ENCODE results near the gene ZNF518B. TPM values are rescaled to one million over a fixed set of nuclear protein-coding genes. Genes with fewer than 3 reads are reported as not detected.

Gene ZNF518B
- polyA plus RNA-seq, 2 of the 4 experiments (the other 2 are of a cell fraction): 5.1 to 10.8 TPM

GRCh38 chr4:10492464-10492863, 35.2 kb upstream of the ZNF518B start:
- POLR2A ChIA-PET: no interaction called here
- 28% methylated on average over 11 of the region's 11 CpGs for WGBS (ENCODE audit: missing lambda C conversion rate)
- DNase-seq (ENCODE audit: low read depth in 1 of 2, low spot score in 1 of 2) (no peak), FAIRE-seq (no peak), ATAC-seq (no peak)
- H3K4me2 ChIP-seq: no peak overlapping the region
- CTCF ChIA-PET: no interaction called here
- H3K4me1 ChIP-seq: no peaks in the 10 kb centered on the region
- TF ChIP-seq RARB (CRISPR knock-in tag; IDR thresholded peaks at IDR 0.05) (no peak), SREBF2 (IDR thresholded peaks at IDR 0.05) (no peak), ZC3H11A (IDR thresholded peaks at IDR 0.05) (no peak), ESRRA (IDR thresholded peaks at IDR 0.05; ENCODE audit: borderline replicate concordance, low read length) (no peak), GATA3 (IDR thresholded peaks at IDR 0.05; ENCODE audit: borderline replicate concordance) (no peak), MAX (IDR thresholded peaks at IDR 0.05) (no peak), SMC3 (IDR thresholded peaks at IDR 0.05) (no peak), REST (IDR thresholded peaks at IDR 0.05) (no peak), BHLHE40 (IDR thresholded peaks at IDR 0.05; ENCODE audit: low read depth, low read length) (no peak), RFX5 (IDR thresholded peaks at IDR 0.05) (no peak), POLR2A (IDR thresholded peaks at IDR 0.05; ENCODE audit: low read length) (no peak), HOXB5 (CRISPR knock-in tag; IDR thresholded peaks at IDR 0.05) (no peak)
- H3K4me3 ChIP-seq: no peak overlapping the region
- H3K27ac ChIP-seq: no peak overlapping the region
- H3K9me3 ChIP-seq: no peaks in the 10 kb centered on the region

- no peaks in the 10 kb centered on the region for H3K9me3 ChIP-seq
- TF ChIP-seq HOXB5 (CRISPR knock-in tag; IDR thresholded peaks at IDR 0.05) (no peak), RNF2 (IDR thresholded peaks at IDR 0.05; ENCODE audit: borderline replicate concordance, low read depth) (no peak), ZNF302 (CRISPR knock-in tag; IDR thresholded peaks at IDR 0.05) (no peak), TFCP2L1 (CRISPR knock-in tag; IDR thresholded peaks at IDR 0.05) (no peak)
- POLR2A ChIA-PET: no interaction called here
- DNase-seq (ENCODE audit: low read depth in 1 of 2, low spot score in 1 of 2) (no peak), FAIRE-seq (no peak), ATAC-seq (no peak)
- no peaks in the 10 kb centered on the region for H3K4me1 ChIP-seq
- WGBS (ENCODE audit: missing lambda C conversion rate): 40% methylated on average over 3 of the region's 3 CpGs
- CTCF ChIA-PET: no interaction called here
- H3K4me2 ChIP-seq: no peak overlapping the region
- no peak overlapping the region for H3K4me3 ChIP-seq
- H3K27ac ChIP-seq: no peak overlapping the region
Observed at GRCh38 chr4:10491401-10491800, 34.2 kb upstream of the ZNF518B start.

- POLR2A ChIA-PET: no interaction called here
- TF ChIP-seq FOSB (CRISPR knock-in tag; IDR thresholded peaks at IDR 0.05) (no peak), CHD4 (IDR thresholded peaks at IDR 0.05; ENCODE audit: borderline replicate concordance) (no peak), MAX (IDR thresholded peaks at IDR 0.05) (no peak), BCL3 (IDR thresholded peaks at IDR 0.05) (no peak), HOXB5 (CRISPR knock-in tag; IDR thresholded peaks at IDR 0.05) (no peak), MAZ (IDR thresholded peaks at IDR 0.05; ENCODE audit: borderline replicate concordance, low read depth, low read length) (no peak), HDAC2 (IDR thresholded peaks at IDR 0.05) (no peak), GATA3 (IDR thresholded peaks at IDR 0.05; ENCODE audit: borderline replicate concordance) (no peak), KDM1A (IDR thresholded peaks at IDR 0.05; ENCODE audit: low read depth) (no peak), ATOH8 (CRISPR knock-in tag; IDR thresholded peaks at IDR 0.05; ENCODE audit: low read depth) (no peak), SREBF2 (IDR thresholded peaks at IDR 0.05) (no peak), REST (IDR thresholded peaks at IDR 0.05) (no peak), CBX8 (IDR thresholded peaks at IDR 0.05) (no peak), CBX2 (IDR thresholded peaks at IDR 0.05; ENCODE audit: borderline replicate concordance, low read depth) (no peak), HOXB13 (CRISPR knock-in tag; IDR thresholded peaks at IDR 0.05; ENCODE audit: low read depth) (no peak), ESRRA (IDR thresholded peaks at IDR 0.05; ENCODE audit: borderline replicate concordance, low read length) (no peak), RCOR1 (IDR thresholded peaks at IDR 0.05; ENCODE audit: low read depth, low read length) (no peak), RFX5 (IDR thresholded peaks at IDR 0.05) (no peak)
Observed at GRCh38 chr4:10490996-10491395, 33.8 kb upstream of the ZNF518B start.

More at GRCh38 chr4:10490996-10491395, 33.8 kb upstream of the ZNF518B start:
- no peak for ATAC-seq
- CTCF ChIA-PET: no interaction called here
- Histone ChIP-seq H3K27ac (no peak overlapping the region), H3K4me1 (no peaks in the 10 kb centered on the region), H3K4me3 (no peak overlapping the region), H3K4me2 (no peak overlapping the region), H3K9me3 (no peaks in the 10 kb centered on the region)
- FAIRE-seq: no peak
- no peak for DNase-seq (ENCODE audit: low read depth in 1 of 2, low spot score in 1 of 2)
- 26% methylated on average over 5 of the region's 5 CpGs for WGBS (ENCODE audit: missing lambda C conversion rate)
